ENCODE results near the gene CFAP299. TPM values are rescaled to one million over a fixed set of nuclear protein-coding genes. Genes with fewer than 3 reads are reported as not detected.

The CFAP299 gene
- total RNA-seq, 2 donors from 2014 or later = 0.17 TPM; not detected in 1

DNA sequence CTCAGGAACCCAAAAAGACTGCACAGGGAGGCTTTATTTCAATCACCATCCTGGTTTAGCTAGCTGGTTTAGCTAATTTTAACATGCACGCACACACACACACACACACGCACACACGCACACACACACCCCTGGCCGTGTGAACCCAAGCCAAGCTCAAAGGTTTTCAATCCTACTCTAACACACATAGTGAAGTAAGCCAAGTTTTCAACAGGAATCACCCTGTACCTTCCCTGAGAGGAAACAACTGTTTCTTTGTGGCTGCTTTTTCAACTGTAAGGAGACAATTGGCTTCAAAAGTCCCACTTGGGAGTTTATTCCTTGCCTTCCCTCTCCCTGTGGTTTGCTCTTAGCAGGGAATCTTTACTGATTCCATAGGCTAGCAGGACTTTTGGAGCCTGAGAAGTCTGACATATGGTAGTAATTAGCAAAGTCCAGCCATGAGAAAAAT is 596.1 kb downstream of the CFAP299 start:
- intact Hi-C loops (cut with DNase I) = no loop called here
- 49% methylated on average over 4 of the region's 4 CpGs for WGBS
- TF ChIP-seq, protein P1, sequence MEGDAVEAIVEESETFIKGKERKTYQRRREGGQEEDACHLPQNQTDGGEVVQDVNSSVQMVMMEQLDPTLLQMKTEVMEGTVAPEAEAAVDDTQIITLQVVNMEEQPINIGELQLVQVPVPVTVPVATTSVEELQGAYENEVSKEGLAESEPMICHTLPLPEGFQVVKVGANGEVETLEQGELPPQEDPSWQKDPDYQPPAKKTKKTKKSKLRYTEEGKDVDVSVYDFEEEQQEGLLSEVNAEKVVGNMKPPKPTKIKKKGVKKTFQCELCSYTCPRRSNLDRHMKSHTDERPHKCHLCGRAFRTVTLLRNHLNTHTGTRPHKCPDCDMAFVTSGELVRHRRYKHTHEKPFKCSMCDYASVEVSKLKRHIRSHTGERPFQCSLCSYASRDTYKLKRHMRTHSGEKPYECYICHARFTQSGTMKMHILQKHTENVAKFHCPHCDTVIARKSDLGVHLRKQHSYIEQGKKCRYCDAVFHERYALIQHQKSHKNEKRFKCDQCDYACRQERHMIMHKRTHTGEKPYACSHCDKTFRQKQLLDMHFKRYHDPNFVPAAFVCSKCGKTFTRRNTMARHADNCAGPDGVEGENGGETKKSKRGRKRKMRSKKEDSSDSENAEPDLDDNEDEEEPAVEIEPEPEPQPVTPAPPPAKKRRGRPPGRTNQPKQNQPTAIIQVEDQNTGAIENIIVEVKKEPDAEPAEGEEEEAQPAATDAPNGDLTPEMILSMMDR (IDR thresholded peaks at IDR 0.05) = no peak
- TF ChIP-seq POLR2A (IDR thresholded peaks at IDR 0.05) (no peak), POLR2AphosphoS5 (IDR thresholded peaks at IDR 0.05) (no peak)
- Histone ChIP-seq H3K27ac (no peak overlapping the region), H3K36me3 (no peaks in the 10 kb centered on the region), H3K9me3 (no peaks in the 10 kb centered on the region), H3K4me3 (no peak overlapping the region), H3K27me3 (replicated peaks; ENCODE audit: insufficient read depth) (no peaks in the 10 kb centered on the region), H3K4me1 (replicated peaks) (no peaks in the 10 kb centered on the region)
- no peak for DNase-seq (ENCODE audit: low spot score)

DNA sequence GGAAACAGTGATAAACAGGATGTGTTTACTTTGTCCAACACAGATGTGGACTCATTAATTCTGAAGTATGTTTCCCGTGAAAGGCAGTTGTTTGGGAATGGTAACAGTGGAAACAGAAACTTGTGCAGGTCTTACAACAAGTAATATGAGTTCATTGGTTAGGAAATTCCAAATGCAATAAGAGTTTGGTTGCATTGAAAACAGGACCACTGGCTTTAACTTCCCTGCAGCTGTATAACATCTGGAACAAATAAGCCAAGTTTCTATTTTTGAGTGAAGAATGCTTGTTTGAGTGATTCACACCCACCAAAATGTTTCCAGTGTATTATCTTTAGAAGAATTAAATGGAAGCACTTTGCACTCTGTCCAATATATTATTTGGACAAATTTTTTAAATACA is 612.6 kb downstream of the CFAP299 start:
- H3K4me1 ChIP-seq (replicated peaks) = no peaks in the 10 kb centered on the region
- no peak for DNase-seq (ENCODE audit: low spot score)
- WGBS = 28% methylated on average over 1 of the region's 1 CpG
- intact Hi-C loops (cut with DNase I) = no loop called here
- no peak overlapping the region for H3K4me3 ChIP-seq
- no peak for TF ChIP-seq POLR2A (IDR thresholded peaks at IDR 0.05)
- no peaks in the 10 kb centered on the region for H3K9me3 ChIP-seq
- no peaks in the 10 kb centered on the region for H3K36me3 ChIP-seq
- no peak overlapping the region for H3K27ac ChIP-seq
- no peaks in the 10 kb centered on the region for H3K27me3 ChIP-seq (replicated peaks; ENCODE audit: insufficient read depth)

DNA sequence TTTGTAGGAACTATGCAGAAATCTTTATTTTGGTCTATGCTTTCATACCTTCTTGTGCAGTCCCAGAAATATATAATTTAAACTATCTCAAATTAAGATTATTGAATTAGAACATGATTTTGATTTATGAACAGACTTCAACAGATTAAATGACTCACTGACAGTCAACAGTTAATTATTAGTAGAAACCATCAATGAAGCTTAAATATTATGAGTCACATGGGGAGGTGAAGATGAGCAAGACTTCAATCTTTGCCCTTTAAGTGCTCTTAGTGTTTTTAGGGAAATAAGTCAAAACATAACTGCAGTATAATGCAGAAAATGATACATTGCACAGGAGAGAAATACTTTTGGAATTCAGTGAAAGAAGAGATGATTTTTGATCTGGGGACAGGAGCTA is 613.5 kb downstream of the CFAP299 start:
- no peaks in the 10 kb centered on the region for H3K36me3 ChIP-seq
- no peaks in the 10 kb centered on the region for H3K4me1 ChIP-seq (replicated peaks)
- H3K27me3 ChIP-seq (replicated peaks; ENCODE audit: insufficient read depth) = no peaks in the 10 kb centered on the region
- no peak for DNase-seq (ENCODE audit: low spot score)
- H3K9me3 ChIP-seq = no peaks in the 10 kb centered on the region
- H3K4me3 ChIP-seq = no peak overlapping the region
- TF ChIP-seq POLR2AphosphoS5 (IDR thresholded peaks at IDR 0.05) (no peak), POLR2A (IDR thresholded peaks at IDR 0.05) (no peak)
- TF ChIP-seq, protein P1 (IDR thresholded peaks at IDR 0.05) = no peak
- no peak overlapping the region for H3K27ac ChIP-seq
- intact Hi-C loops (cut with DNase I) = no loop called here

DNA sequence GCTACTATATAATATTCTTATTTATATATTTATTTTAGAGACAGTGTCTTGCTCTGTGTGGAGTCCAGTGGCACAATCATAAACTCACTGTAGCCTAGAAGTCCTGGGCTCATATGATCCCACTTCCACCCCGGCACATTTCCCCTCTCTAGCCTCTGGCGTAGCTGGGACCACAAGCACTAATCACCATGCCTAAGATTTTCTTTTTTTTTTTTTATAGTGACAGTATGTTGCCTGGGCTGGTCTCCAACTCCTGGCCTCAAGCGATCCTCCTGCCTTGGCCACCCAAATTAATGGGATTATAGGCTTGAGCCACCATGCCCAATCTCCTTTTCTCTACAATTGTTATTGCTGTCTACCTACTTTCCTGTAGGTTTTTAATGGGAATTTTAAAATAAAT is 620.9 kb downstream of the CFAP299 start:
- H3K4me1 ChIP-seq (replicated peaks) = no peaks in the 10 kb centered on the region
- H3K27me3 ChIP-seq (replicated peaks; ENCODE audit: insufficient read depth) = no peaks in the 10 kb centered on the region
- no peak overlapping the region for H3K4me3 ChIP-seq
- no peaks in the 10 kb centered on the region for H3K36me3 ChIP-seq
- DNase-seq (ENCODE audit: low spot score) = no peak
- intact Hi-C loops (cut with DNase I) = no loop called here
- 79% methylated on average over 3 of the region's 3 CpGs for WGBS
- H3K27ac ChIP-seq = no peak overlapping the region
- no peak for TF ChIP-seq POLR2A (IDR thresholded peaks at IDR 0.05)
- TF ChIP-seq, protein P1 (IDR thresholded peaks at IDR 0.05) = no peak
- no peak for TF ChIP-seq POLR2AphosphoS5 (IDR thresholded peaks at IDR 0.05)
- no peaks in the 10 kb centered on the region for H3K9me3 ChIP-seq

- H3K4me1 ChIP-seq (replicated peaks) = no peaks in the 10 kb centered on the region
- H3K4me3 ChIP-seq = no peak overlapping the region
- no peaks in the 10 kb centered on the region for H3K27me3 ChIP-seq (replicated peaks; ENCODE audit: insufficient read depth)
- WGBS = 40% methylated on average over 2 of the region's 2 CpGs
- no peaks in the 10 kb centered on the region for H3K9me3 ChIP-seq
- DNase-seq (ENCODE audit: low spot score) = no peak
- TF ChIP-seq, protein P1 (IDR thresholded peaks at IDR 0.05) = no peak
- TF ChIP-seq POLR2AphosphoS5 (IDR thresholded peaks at IDR 0.05) = no peak
- no peak for TF ChIP-seq POLR2A (IDR thresholded peaks at IDR 0.05)
- H3K27ac ChIP-seq = no peak overlapping the region
- intact Hi-C loops (cut with DNase I) = no loop called here
- H3K36me3 ChIP-seq = no peaks in the 10 kb centered on the region
These were observed 627.5 kb downstream of the CFAP299 start for GRCh38 chr4:80963051-80963450.
